ENCODE results near the gene PCF11.

PCF11 gene

DNA sequence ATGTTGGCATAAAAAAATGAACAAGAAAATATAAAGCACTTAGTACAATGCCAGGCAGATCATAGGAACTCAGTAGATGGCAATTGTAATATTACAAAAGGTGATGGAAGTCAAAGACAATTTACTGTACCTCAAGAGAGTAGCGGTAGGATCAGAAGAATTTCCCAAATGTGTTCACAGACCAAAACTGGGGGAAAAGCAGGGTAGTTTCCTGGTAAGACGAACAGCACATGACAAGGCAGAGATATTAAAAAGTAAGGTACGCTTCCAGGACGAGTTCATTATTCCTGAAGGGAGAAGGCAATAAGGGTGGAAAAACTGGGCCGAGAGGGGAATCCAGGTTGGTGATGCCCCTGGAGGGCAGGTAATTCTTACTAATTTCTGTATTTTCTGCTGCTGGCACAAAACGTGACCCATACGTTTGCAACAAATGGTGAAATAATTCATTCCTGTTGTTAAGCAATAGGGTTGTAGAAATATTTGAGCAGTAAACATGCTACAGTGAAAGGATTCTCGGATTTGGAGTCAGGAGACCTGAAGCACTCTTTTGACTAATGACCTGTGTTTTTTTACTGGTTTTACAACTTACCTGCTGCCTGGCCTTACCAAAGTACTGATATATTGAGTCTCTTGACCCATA is 35.8 kb downstream of the PCF11 start:
- no peak for DNase-seq (ENCODE audit: low spot score)
- TF ChIP-seq CTCF (IDR thresholded peaks at IDR 0.05; ENCODE audit: extremely low read depth, missing control alignments) = no peak

DNA sequence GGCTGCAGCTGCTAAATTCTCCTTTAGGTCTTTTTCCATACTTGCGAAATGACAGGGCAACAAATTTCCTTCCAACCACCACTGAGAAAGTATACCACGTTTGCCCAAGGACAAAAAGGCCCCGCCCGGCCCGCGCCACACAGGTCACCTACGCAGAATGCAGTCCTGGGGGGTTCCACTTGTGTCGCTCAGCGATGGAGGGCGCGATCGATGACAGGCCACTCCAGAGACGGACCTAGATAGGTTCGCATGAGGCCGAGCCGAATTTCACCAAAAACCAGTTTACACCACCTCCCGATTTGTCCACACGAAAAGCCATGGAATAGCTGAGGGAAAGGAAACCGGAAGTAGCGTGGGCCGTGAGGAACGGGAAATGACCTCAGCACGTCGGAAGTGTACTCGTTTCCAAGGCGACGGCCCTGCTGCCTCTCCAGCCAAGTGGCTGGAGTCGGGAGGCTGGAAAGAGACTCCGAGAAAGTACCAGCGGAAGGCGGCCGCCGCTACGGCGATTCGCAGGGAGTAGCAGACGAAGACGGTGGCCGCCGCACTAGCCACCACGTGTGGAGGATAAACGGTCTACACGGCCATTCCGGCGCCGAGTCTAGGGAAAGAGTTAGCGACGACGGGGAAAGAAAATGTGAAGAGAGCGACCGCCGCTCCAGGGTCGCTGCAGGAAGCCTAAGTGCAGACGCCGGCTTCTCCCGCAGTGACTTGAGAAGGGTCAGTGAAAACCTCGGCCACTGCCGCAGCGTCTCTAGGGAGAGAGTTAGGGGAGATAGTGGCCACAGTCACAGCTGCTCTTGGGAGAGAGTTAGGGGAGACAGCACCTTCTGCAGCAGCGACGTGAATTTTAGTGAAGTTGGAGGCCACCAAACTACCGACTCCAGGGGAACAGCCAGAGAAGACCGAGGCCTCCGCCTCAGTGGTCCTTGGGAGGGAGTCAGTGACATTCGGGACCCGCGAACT is 36.7 kb downstream of the PCF11 start, which contains the start of gene ANKRD42:
Gene ANKRD42, plus strand, starts transcription at position 398 of the 966 bp plus-strand sequence. CDS start 959 bp downstream, outside the sequence.
- DNase-seq (ENCODE audit: low spot score) = peak; percentile 87
- no peak for TF ChIP-seq CTCF (IDR thresholded peaks at IDR 0.05; ENCODE audit: extremely low read depth, missing control alignments)

GRCh38 chr11:83194281-83195142 is 37.6 kb downstream of the PCF11 start:
- peak; percentile 43 for DNase-seq (ENCODE audit: low spot score)
- TF ChIP-seq CTCF (IDR thresholded peaks at IDR 0.05; ENCODE audit: extremely low read depth, missing control alignments) = no peak

GRCh38 chr11:83195143-83195466 is 38.2 kb downstream of the PCF11 start:
- no peak for TF ChIP-seq CTCF (IDR thresholded peaks at IDR 0.05; ENCODE audit: extremely low read depth, missing control alignments)

DNA sequence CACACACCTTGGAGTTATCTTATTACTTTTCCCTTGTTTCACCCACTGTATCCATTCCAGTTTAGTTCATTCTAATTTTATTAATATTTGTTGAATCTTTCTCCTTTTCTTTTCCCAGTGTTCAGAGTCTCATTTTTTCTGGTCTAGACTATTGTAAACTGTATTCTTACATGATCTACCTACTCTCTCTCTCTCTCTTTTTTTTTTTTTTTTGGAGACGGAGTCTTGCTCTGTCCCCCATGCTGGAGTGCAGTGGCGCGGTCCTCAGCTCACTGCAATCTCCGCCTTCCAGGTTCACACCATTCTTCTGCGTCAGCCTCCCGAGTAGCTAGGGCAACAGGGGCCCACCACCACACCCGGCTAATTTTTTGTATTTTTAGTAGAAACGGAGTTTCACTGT is 38.7 kb downstream of the PCF11 start:
- no peak for TF ChIP-seq CTCF (IDR thresholded peaks at IDR 0.05; ENCODE audit: extremely low read depth, missing control alignments)
- no peak for DNase-seq (ENCODE audit: low spot score)

More at GRCh38 chr11:83195143-83195466, 38.2 kb downstream of the PCF11 start:
- DNase-seq (ENCODE audit: low spot score) = no peak

- TF ChIP-seq CTCF (IDR thresholded peaks at IDR 0.05; ENCODE audit: extremely low read depth, missing control alignments) = no peak
- no peak for DNase-seq (ENCODE audit: low spot score)
Observed at GRCh38 chr11:83200035-83200434, 43.1 kb downstream of the PCF11 start.

Data from GM20000 (cell line).